Loucy (cell line): Measurements from ENCODE around the gene AGMAT.

Experiments used
- EZH2phosphoT487 ChIP-seq: fragments of 200-600 bp; IDR thresholded peaks from 2 replicates; pipeline ENCODE4 v1.6.1; 2018; ENCODE audit warnings: antibody characterized with exemption, mild to moderate bottlenecking, moderate library complexity, borderline replicate concordance
- TF ChIP-seq, protein P1 (sequence below): fragments of 200-600 bp; sonication (generic); conservative IDR thresholded peaks from 2 replicates; pipeline ENCODE4 v1.5.1; 2014; ENCODE audit warnings: mild to moderate bottlenecking, antibody characterized with exemption, low read length

DNA sequence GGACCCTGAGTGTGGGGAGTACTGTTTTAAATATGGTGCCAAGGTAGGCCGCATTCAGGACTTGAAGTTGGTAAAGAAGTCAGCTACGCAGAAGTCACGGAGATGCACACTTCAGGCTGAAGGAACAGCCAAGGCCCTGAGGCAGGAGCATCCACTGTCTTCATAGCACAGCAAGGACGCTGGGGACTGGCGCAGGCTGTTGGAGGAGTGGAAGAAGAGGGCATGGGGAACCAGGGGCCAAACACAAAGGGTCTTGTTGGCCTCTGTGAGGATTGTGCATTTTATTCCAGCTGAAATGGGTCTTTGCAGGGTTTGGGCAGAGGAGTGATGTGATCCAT, 41.6 kb downstream of the AGMAT start:
- TF ChIP-seq, protein P1, sequence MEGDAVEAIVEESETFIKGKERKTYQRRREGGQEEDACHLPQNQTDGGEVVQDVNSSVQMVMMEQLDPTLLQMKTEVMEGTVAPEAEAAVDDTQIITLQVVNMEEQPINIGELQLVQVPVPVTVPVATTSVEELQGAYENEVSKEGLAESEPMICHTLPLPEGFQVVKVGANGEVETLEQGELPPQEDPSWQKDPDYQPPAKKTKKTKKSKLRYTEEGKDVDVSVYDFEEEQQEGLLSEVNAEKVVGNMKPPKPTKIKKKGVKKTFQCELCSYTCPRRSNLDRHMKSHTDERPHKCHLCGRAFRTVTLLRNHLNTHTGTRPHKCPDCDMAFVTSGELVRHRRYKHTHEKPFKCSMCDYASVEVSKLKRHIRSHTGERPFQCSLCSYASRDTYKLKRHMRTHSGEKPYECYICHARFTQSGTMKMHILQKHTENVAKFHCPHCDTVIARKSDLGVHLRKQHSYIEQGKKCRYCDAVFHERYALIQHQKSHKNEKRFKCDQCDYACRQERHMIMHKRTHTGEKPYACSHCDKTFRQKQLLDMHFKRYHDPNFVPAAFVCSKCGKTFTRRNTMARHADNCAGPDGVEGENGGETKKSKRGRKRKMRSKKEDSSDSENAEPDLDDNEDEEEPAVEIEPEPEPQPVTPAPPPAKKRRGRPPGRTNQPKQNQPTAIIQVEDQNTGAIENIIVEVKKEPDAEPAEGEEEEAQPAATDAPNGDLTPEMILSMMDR, result no peak
- TF ChIP-seq EZH2phosphoT487, result no peak
